Measurements from ENCODE around the gene SYPL2. TPM values are rescaled to one million over a fixed set of nuclear protein-coding genes. Genes with fewer than 3 reads are reported as not detected.

The SYPL2 gene
- total and polyA plus RNA-seq, 2 donors (not counting 3 experiments of a cell fraction or from before 2014, with no cell fraction given): not detected

DNA sequence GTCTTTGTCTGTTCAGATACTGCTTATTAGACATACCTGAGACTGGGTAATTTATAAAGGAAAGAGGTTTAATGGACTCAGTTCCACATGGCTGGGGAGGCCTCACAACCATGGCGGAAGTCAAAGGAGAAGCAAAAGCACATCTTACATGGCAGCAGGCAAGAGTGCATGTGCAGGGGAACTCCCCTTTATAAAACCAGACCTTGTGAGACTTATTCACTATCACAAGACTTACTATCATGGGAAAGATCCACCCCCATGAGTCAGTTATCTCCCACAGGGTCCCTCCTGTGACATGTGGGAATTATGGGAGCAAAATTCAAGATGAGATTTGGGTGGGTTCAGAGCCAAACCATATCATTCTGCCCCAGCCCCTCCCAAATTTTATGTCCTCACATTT is 33.0 kb upstream of the SYPL2 start:
- no peak overlapping the region for H3K27ac ChIP-seq (ENCODE audit: insufficient read depth, low read depth, low read length)
- H3K9me1 ChIP-seq (replicated peaks; ENCODE audit: control insufficient read depth, extremely low read depth, insufficient read depth, low read length): no peaks in the 10 kb centered on the region
- H3K9me3 ChIP-seq (replicated peaks; ENCODE audit: control insufficient read depth, insufficient read depth, low read length): no peaks in the 10 kb centered on the region
- dilution Hi-C loops (cut with MboI; ENCODE audit: extremely low pct_ligation_motif_present, low sequenced_read_pairs) (no loop called here), intact Hi-C loops (cut with micrococcal nuclease) (no loop called here)
- H2AFZ ChIP-seq (ENCODE audit: low read depth, low read length): no peak overlapping the region
- no peak overlapping the region for H3K4me3 ChIP-seq (replicated peaks in 1 of 3; ENCODE audit: insufficient read depth in 1 of 3, low read depth in 1 of 3, low read length in 3 of 3)
- H4K20me1 ChIP-seq (replicated peaks; ENCODE audit: control insufficient read depth, extremely low read depth, insufficient read depth, low read length): no peaks in the 10 kb centered on the region
- no peak for DNase-seq (ENCODE audit: low read depth, low spot score)
- no peaks in the 10 kb centered on the region for H3K79me2 ChIP-seq (ENCODE audit: control insufficient read depth, insufficient read depth, low read length)
- CTCF ChIA-PET: no interaction called here
- POLR2A ChIA-PET: no interaction called here
- FAIRE-seq: no peak
- H3K9ac ChIP-seq (replicated peaks; ENCODE audit: extremely low read depth, insufficient read depth, low read length): no peak overlapping the region
- TF ChIP-seq POLR2A (IDR thresholded peaks at IDR 0.05; ENCODE audit: low read depth, low read length) (no peak), FOS (IDR thresholded peaks at IDR 0.05; ENCODE audit: borderline replicate concordance, insufficient read depth, low read length) (no peak), GATA2 (IDR thresholded peaks at IDR 0.05; ENCODE audit: insufficient read depth, insufficient read length, low read depth, low read length) (no peak), EZH2 (IDR thresholded peaks at IDR 0.05; ENCODE audit: borderline replicate concordance, low read depth, low read length, severe bottlenecking) (no peak), POLR2AphosphoS5 (IDR thresholded peaks at IDR 0.05; ENCODE audit: insufficient read depth, low read depth, low read length) (no peak), MYC (IDR thresholded peaks at IDR 0.05; ENCODE audit: low read depth, low read length) (no peak), CTCF (IDR thresholded peaks at IDR 0.05; ENCODE audit: extremely low read depth in 1 of 2, insufficient read depth in 1 of 2, low read depth in 1 of 2, low read length in 2 of 2) (no peak), JUN (IDR thresholded peaks at IDR 0.05; ENCODE audit: borderline replicate concordance, insufficient read depth, insufficient read length, low read depth) (no peak)
- TF ChIP-seq, protein P1, sequence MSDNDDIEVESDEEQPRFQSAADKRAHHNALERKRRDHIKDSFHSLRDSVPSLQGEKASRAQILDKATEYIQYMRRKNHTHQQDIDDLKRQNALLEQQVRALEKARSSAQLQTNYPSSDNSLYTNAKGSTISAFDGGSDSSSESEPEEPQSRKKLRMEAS (IDR thresholded peaks at IDR 0.05; ENCODE audit: insufficient read depth, insufficient read length): no peak
- no peaks in the 10 kb centered on the region for H3K36me3 ChIP-seq (ENCODE audit: control insufficient read depth in 2 of 2, extremely low read depth in 1 of 2, insufficient read depth in 2 of 2, low read length in 2 of 2)
- H3K27me3 ChIP-seq (ENCODE audit: control insufficient read depth in 2 of 2, insufficient read depth in 2 of 2, low read length in 2 of 2): peaks cover 0 to 2% of the 10 kb centered on the region in 2 experiments
- no peak overlapping the region for H3K4me2 ChIP-seq (ENCODE audit: insufficient read depth, low read length)
- no peaks in the 10 kb centered on the region for H3K4me1 ChIP-seq (ENCODE audit: control insufficient read depth, extremely low read depth, insufficient read depth, low read length)
- BruUV-seq (replicated peaks): no TSS peak
